Neural progenitor cell (in vitro differentiated cells): ENCODE measurements around the gene PADI2.

Experiments
- CTCF ChIP-seq: fragments of 200-600 bp; sonication (generic); IDR thresholded peaks from 2 replicates; pipeline ENCODE4 v1.5.1; 2017; ENCODE audit warnings: antibody characterized with exemption, mild to moderate bottlenecking
- EZH2 ChIP-seq: fragments of 200-600 bp; sonication (generic); IDR thresholded peaks from 2 replicates; pipeline ENCODE4 v1.6.1; 2017; ENCODE audit warnings: antibody characterized with exemption, mild to moderate bottlenecking, moderate library complexity
- EZH2phosphoT487 ChIP-seq: fragments of 200-600 bp; sonication (generic); IDR thresholded peaks from 2 replicates; pipeline ENCODE4 v1.6.1; 2017; ENCODE audit warnings: antibody characterized with exemption

DNA sequence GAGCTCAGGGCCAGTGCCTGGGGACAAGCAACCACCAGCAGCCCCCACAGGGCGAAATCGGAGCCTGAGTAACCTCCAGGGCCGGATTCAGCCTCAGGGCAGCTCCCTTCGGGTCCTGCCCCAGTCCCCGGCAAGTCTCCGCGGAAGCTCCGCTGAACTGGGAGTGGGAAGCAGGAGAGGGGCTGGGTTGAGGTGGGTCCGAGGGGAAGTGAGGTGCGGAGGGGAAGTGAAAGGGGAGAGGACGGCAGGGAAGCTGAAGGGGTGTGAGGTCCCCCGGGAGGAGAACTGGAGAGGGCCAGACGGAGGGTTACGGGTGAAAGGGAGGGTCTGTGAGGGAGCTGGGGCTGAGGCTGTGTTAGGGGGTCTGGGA lies 560 bp downstream of the PADI2 start:
- TF ChIP-seq CTCF = no peak
- peak; percentile 19 for TF ChIP-seq EZH2
- TF ChIP-seq EZH2phosphoT487 = peak; percentile 64
